HG03064 (cell line): ENCODE measurements around the gene EZH1.

Experiments
- ATAC-seq: cut with Tn5 transposase; IDR thresholded peaks from one replicate; pipeline ENCODE4 v1.9.1; 2021; ENCODE audit warnings: low read depth; ENCODE audit not compliant: unreplicated experiment

Gene EZH1

GRCh38 chr17:42685831-42686230, 59.0 kb downstream of the EZH1 start:
- no peak for ATAC-seq

GRCh38 chr17:42684929-42685556, 59.8 kb downstream of the EZH1 start:
- no peak for ATAC-seq

- ATAC-seq: no peak
Observed at GRCh38 chr17:42683407-42684034, 61.3 kb downstream of the EZH1 start.

- no peak for ATAC-seq
Observed at GRCh38 chr17:42682722-42683403, 62.0 kb downstream of the EZH1 start.

GRCh38 chr17:42681976-42682721, 62.7 kb downstream of the EZH1 start, which contains the start of gene CNTNAP1:
Gene CNTNAP1 (plus strand): TSS chr17:42682531. CDS start chr17:42682830, 299 bp downstream.
- no peak for ATAC-seq

GRCh38 chr17:42680331-42680808, 64.5 kb downstream of the EZH1 start:
- ATAC-seq: no peak

- no peak for ATAC-seq
Observed at GRCh38 chr17:42679492-42680330, 65.1 kb downstream of the EZH1 start.

- ATAC-seq: no peak
Observed at GRCh38 chr17:42678951-42679491, 65.8 kb downstream of the EZH1 start.

- no peak for ATAC-seq
Observed at GRCh38 chr17:42677921-42678781, 66.7 kb downstream of the EZH1 start.

GRCh38 chr17:42677012-42677857, 67.6 kb downstream of the EZH1 start:
- ATAC-seq: peak; percentile 48

- no peak for ATAC-seq
Observed at GRCh38 chr17:42676424-42677011, 68.3 kb downstream of the EZH1 start, which contains the start of gene PLEKHH3. Gene PLEKHH3 (minus strand): TSS chr17:42676994. CDS start chr17:42676563, 431 bp downstream.

GRCh38 chr17:42675965-42676423, 68.8 kb downstream of the EZH1 start:
- ATAC-seq: no peak

GRCh38 chr17:42675348-42675964, 69.4 kb downstream of the EZH1 start:
- no peak for ATAC-seq

- no peak for ATAC-seq
Observed at GRCh38 chr17:42674755-42675347, 70.0 kb downstream of the EZH1 start.

GRCh38 chr17:42673885-42674754, 70.7 kb downstream of the EZH1 start:
- no peak for ATAC-seq
